Astrocyte of the hippocampus (primary cell): Measurements from ENCODE around the gene FCF1.

ENCODE experiments used
- DNase-seq: peaks from one replicate; pipeline ENCODE4 v3.0.0; 2011; ENCODE audit warnings: low read depth, low spot score

Gene FCF1

GRCh38 chr14:74712499-74713394 is at the start of gene FCF1, which contains the start of gene AREL1:
FCF1 (plus strand) TSS chr14:74713144; CDS start chr14:74713198, 54 bp downstream.
AREL1 (minus strand) TSS chr14:74713080; CDS start chr14:74685615, 27,465 bp downstream.
- DNase-seq: peak; percentile 94

GRCh38 chr14:74663884-74664283 is 49.1 kb upstream of the FCF1 start:
- DNase-seq: no peak

- no peak for DNase-seq
Measured at GRCh38 chr14:74664717-74665116, 48.2 kb upstream of the FCF1 start.

DNA sequence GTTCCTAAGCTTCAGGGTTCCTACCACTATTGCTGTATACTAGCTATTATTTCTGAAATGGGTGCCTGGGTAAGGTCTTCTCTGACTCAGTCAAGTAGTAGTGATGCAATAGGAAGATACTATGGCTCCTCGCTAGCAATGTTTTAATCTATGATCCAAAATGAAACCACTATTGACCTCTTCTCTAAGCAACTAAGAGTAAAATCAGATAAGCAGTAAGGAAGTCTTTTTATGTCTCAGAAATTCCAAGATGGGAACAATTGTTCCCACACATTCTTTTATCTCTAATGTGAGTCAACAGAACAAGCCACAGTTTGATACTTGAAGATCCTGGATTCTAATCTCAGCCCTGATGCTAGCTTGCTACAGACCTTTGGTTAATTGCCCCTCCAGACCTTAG is 45.2 kb upstream of the FCF1 start:
- DNase-seq: no peak

DNA sequence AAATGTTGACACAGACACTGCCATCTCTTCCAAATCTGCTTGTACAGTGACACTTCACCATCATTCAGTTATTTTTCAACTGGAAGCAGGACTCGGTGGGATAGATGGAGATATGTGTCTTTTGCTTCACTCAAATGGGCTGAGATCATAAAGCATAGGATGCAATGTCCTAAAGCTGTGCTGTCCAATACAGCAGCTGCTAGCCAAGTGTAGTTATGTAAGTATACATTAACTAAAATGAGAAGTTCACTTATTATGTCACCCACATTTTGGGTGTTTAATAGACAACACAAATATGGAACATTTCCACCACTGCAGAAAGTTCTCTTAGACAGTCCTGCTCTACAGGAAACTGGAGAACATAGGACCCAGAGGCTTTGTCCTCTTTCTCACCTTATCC is 43.7 kb upstream of the FCF1 start:
- no peak for DNase-seq

DNA sequence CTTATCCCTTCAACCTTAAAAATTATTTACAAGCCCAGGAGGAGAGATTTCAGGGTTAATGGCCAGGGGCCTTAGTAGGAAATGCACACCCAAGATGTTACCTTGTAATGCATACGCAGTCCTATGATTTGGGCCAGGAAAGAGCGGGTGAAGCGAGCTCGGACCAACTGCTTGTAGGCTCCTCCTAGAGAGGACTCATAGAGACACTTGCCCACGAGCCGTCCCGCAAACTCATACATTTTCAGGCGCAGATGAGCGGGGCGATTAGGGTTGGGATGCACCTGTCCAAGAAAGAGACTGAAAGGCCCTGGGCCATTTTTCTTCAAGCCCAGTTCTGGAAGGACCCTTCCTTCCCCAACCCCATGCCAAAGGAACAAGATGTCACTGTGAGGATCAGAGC is 43.1 kb upstream of the FCF1 start:
- no peak for DNase-seq

GRCh38 chr14:74670726-74671411 is 42.1 kb upstream of the FCF1 start:
- DNase-seq: peak; percentile 55

GRCh38 chr14:74671789-74672188 is 41.2 kb upstream of the FCF1 start:
- DNase-seq: peak; percentile 93

GRCh38 chr14:74673768-74674167 is 39.2 kb upstream of the FCF1 start:
- DNase-seq: no peak

- DNase-seq: no peak
Measured at GRCh38 chr14:74675219-74675618, 37.7 kb upstream of the FCF1 start.

DNA sequence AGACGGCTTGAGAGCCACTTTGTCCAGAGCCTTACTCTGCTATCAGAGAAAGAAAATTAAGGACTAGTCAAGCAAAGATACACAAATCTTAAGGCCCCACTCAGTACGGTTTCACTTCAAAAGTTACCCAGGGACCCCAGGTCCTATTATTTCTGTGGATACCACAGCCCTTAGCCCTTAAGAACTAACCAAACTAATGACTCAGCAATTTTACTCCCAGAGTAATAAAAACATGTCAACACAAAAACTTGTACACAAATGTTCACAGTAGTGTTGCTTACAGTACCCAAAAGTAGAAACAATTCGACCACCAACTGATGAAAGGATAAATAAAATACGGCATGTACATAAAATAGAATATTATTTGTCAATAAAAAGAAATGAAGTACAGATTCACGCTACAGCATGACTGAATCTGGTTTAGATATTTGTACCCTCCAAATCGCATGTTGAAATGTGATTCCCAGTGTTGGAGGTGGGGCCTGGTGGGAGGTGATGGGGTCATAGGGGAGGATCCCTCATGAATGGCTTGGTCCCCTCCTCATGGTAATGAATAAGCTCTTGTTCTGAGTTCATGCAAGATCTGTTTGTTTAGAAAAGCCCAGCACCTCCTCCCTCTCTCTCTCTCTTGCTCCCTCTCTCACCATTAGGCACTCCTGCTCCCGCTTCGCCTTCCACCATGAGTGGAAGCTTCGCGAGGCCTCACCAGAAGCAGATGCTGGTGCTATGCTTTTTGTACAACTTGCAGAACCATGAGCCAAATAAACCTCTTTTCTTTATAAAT is 30.6 kb upstream of the FCF1 start:
- no peak for DNase-seq

- DNase-seq: no peak
Measured at GRCh38 chr14:74683406-74683805, 29.5 kb upstream of the FCF1 start.

DNA sequence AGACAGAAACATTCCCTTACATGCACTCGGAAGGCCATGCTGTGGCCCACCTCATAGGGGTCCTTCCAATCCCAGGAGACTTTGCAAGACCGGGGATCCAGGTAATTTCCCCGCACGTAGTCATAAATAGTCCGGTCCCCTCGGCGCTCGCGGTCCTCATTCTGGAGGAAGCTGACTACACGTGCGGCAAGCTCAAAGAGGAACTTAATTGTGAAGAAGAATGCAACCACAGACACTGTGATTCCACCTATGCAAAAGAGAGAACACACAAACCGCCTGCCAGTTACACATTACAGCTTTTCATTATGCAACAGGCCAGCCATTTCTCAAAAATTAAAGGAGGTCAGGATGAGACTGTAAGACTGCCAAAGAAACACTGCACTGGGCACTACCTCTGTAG is 28.5 kb upstream of the FCF1 start:
- DNase-seq: no peak

DNA sequence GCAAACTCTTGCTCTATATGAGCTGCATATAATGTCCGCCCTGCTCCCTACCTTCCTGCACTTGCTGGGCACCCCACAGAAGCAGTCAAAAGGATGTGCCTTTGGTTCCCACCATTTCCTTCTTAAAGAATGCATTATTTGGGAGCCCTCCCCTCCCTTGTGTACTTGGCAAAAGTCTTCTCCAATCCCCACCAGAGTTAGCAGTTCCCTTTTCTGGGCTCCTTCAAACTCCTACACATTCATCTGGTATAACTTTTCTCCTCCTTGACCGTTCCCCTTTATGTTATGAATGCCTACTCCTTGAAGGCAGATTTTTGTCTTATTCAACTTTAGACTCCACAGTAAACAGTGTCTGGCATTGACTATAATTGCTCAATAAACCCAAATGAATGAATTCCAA is 27.9 kb upstream of the FCF1 start:
- DNase-seq: no peak

GRCh38 chr14:74685921-74686678 is 26.8 kb upstream of the FCF1 start:
- DNase-seq: no peak

GRCh38 chr14:74691456-74691855 is 21.5 kb upstream of the FCF1 start:
- DNase-seq: no peak

- no peak for DNase-seq
Measured at GRCh38 chr14:74693191-74693590, 19.8 kb upstream of the FCF1 start.

DNA sequence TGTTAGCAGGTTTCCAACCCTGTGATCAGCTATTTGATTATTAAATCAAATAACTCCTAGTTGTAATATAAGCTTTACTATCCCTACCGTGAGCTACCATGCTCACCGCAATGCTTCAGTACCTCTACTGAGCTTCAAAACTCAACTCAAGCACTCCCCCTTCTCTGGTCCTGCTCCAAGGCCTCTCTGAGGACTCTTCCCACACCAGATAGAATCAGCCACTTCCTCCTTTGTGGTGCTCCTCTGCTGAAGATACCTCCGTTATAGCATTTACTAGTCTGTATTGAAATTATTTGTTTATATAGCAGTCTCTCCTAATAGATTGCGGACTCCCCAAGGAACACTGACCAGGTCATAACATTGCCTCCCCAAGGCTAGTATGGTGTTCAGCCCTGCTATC is 17.5 kb upstream of the FCF1 start:
- no peak for DNase-seq

GRCh38 chr14:74697011-74697410 is 15.9 kb upstream of the FCF1 start:
- DNase-seq: no peak

DNA sequence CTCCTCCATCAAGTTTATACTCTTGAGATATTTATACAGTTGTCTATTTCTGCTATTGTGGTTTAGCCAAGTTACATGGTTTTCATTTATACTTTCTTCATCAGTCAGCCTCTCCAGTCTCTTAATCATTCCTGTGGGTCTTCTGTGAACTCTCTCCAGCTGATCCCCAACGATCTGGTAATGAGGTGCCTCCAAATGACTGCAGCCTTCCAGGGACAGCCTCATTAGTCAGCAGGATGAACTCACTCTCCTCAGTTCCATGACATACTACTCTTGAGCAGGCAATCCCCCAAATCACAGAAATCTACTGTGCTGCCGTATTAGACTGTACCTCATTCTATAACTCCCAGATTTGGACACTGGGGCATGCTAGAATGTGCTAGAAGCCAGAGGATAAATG is 15.4 kb upstream of the FCF1 start:
- DNase-seq: peak; percentile 70

- DNase-seq: no peak
Measured at GRCh38 chr14:74697976-74698375, 15.0 kb upstream of the FCF1 start.
